HG03025 (cell line): ENCODE measurements around the gene PDCD10.

Source experiments
- ATAC-seq: cut with Tn5 transposase; IDR thresholded peaks from one replicate; pipeline ENCODE4 v1.9.1; 2021; ENCODE audit warnings: mild to moderate bottlenecking, moderate library complexity; ENCODE audit not compliant: unreplicated experiment, low FRiP score

Gene PDCD10

DNA sequence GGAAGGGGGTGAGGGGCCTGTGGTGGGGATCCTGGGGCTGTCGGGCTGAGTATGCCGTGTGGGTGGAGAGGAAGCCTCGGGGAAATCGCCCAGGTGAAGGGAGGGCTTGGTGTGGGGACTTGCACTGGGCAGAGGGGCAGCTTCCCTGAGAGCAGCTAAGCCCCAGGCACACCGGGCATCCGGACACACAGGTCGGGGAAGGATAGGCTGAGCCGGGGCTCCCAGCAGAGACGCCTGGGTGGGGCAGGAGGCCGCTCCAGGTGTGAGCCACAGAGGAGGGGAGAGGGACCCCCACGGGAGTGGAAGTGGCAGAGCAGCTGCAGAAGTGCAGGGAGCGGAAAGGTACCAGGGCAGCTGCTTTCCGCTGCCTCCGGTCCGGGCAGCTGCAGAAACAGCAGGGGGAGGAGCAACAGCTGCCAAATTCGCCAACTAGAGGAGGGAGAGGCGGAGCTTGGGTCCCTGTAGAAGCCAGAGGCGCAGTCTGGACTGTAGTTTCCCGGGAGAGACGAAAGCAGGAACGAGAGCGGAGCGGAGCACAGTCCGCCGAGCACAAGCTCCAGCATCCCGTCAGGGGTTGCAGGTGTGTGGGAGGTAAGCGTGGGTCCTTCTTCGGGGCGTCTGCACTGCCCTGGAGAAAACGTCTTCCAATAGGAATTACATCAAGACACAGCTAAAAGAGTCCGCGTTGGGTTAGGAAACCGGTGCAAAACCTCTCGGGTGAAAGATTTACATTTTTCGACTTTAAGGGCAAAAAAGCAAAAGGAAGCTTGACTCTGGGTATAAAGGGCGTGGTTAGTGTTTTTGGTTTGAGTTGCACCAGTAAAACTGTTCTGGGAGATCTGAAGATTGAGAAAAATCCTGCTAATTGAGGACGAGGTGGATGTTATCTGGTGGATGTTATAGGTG, 794 bp upstream of the PDCD10 start, which contains the start of gene SERPINI1:
TSS of gene SERPINI1 (plus strand) at position 489 of the 906 bp plus-strand sequence. CDS start 53,408 bp downstream, outside the sequence.
- peak; percentile 64 for ATAC-seq

DNA sequence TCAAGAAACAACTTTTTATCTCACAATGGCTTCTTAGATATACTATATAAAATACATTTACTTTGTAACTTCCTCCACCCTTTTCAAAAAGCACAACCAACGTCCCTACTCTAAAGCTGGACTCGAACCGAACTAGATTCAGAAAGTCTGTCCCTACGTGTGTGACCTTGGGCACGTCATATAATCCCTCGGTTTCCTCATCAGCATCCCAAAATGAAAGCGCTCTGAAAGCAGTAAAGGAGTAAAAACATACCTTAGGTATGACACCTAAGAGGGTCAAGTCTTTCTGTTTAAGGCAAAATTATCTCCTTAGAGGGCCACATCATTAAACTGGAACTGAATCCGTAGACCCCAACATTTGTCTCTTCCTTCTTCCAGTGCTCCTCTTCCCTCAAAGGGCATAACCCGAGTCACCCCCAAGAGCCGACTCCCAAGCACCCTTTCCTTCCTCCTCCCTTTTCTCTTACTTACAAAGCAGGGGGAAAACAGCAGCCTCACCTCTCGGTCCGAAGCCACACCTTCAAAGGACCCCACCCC, 663 bp downstream of the PDCD10 start:
- no peak for ATAC-seq

DNA sequence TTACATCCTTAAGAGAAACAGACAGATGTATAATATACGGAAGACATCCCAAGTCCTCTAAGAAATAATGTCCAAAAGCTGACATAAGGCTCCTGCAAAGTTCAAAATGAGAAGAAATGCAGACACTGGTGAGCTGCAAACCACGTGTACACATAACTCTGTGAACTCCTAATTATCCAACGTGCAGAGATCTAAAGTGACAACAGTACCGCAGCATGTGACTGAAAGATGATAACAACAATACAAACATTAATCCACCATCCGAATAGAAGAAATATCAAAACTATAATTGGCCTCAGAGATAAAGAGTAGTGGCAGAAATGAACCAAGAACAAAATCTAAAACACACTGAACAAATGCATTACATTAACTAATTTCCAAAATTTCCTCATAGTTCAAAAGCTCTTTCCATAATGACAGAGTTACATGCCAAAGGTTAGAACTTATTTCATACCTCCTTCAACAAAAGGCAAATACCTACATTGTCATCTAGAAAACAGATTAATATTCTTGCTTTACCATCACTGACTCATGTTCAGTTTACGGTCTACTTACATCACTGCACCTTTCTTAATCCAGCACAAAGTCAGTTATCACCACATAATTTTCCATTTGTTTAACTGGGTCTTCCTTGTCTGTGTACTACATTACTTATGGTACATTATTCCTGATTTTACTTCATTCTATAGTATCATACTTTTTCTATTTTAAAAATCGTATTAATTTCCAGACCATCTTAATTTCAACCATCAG, 2.2 kb downstream of the PDCD10 start:
- no peak for ATAC-seq

DNA sequence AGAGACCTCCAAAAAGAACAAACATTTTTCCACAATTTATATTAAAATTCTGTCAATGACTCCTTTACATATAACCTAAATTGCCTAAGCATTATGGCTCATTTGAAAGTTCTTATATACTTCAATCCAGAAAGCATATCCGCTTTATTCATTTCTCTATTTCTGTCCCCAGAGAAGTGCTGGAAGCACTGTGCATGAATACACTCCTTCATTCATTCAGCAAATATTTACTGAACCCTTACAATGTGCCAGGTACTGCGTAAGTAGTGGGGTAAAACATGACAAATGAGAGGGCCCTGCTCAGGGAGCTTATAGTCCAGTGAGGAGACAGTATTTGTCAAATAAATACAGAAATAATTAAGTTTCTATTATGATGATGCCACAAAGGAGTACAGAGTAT, 3.3 kb downstream of the PDCD10 start:
- ATAC-seq: no peak

DNA sequence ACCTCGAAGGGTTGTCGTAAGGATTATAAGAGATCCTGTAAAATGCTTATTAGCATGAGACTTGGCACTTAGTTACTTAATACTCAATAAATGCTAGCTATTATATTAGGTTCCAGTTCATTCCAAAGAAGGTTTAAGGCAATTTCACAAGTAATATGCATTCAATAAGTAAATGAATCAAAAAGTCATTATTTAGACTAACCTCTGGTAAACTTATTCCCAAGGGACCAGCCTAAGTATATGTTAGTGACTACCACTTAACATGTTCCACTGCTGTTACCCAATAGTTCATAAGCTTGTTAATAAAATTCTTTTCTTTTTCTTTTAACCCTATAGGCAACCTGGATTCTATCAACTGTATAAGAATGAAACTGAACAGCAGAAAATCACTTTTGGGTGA, 5.1 kb downstream of the PDCD10 start:
- no peak for ATAC-seq

DNA sequence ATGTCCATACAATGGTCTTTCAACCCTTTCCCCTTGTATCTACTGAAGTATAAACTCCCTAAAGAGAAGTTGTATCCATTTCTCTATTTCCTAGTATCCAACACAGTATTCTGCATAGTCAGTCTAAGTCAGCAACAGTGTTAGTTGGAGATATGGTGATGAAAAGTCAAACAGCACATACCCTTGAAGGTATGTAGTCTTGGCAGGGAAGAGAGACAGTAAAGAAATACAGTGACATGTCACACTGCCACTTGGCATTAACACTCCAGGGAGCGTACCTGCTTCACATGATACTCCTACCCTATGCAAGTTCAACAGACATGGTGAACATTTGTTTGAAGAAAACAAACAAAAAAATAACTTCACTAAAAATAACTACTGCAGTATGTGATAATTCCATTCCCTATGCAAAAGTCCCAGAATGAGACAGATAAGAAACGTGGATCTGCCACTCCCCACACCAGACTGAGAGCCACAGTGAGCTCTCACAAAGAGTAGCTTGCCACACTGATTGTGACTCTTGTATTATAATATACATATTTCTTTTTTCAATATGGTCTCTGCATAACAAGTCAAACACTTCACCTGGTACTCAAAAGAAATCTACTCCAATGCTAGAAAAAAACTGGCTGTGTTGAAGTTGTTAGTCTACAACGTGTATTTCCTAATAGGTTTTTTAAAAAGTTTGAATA, 5.9 kb downstream of the PDCD10 start:
- ATAC-seq: no peak

DNA sequence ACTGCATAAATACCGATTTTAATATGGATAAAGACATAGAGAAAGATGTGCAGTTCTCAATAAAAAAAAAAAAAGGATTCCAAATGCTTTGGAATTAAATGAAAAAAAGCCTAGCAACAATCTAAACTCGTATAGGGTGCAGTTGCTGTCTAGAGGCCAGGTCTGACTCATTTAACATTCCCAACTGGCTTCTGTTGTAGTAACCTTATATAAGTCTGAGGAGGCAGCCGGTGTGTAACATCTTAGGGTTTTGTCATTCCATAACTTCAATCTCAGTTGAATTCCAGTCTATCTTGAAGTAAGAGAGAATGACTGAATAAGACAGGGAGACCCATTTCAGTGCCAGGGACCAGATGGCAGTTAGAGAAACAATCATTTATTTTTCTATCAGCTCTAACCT, 6.5 kb downstream of the PDCD10 start:
- no peak for ATAC-seq

DNA sequence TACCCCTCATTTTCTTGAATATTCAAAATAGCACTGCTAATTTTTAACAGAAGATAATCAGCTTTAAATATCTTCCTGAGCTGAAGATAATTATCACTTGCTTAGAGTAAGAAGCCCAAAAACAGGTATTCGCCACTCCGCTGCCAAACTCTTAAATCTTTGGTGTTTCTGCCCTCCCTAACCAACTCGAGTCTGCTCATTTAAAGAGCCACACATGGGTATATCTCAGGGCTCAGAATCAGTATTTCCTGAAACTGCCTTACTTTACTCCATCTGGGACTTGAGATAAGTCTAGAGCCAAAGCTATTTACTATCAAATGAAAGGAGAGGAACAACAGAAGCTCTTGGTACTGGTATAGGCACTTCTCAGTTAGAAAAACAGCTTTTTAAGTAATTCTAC, 10.8 kb downstream of the PDCD10 start:
- no peak for ATAC-seq

DNA sequence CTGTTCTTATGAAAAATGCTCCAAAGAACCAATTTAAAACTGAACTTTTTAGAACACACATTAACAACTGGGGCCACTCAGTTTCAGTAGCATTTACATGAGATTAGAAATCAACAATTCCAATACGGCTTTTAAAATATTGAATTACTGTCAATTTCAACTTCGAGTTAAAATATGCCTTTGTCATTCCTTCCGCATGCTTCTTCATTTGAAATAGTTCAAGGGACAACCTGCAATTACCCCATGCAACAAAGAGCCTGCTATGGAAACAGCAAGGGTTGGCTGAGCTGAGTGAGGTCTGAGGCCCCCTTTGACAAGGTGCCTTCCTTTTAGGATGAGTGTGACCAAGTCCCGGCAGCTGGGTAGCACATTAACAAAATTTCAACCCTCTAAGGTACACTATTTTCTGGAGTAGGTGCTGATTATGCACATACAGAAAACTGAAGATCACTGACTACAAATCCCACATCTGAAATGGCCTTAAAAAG, 11.6 kb downstream of the PDCD10 start:
- no peak for ATAC-seq

DNA sequence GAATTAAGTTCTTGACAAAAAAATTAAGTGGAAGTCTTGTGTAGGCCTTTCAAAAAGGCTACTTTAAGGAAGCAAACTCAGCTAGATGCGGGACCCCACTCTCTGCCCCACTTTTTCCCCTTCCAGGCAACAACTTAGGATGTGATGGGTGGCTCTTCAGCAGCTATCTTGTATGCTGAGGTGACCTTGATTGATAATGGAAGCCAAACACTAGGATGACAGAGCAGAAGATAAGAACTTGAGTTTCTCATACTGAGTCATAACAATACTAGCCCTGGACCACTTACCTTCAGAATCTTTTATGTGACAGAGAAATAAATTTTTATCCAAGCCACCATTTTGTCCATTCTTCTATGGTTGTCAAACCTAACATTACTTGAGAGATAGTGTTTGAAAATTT, 16.1 kb downstream of the PDCD10 start:
- no peak for ATAC-seq

DNA sequence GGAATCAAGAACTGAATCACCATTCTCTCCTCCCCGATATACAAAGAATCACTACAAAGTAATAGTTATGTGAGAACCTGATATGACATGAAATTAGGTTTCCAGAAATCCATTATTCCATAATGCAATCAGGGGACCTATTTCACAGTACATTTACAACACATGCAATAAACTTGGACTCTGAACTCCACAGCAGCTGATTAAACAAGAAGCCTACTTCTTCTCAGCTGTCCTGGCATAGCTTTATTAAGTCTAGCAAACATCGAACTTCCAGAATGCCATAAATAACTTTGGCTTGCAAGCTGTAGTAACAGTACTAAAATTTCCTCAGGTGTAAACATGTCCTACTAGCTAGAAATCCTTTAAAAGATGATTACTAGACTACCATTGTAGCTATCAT, 17.8 kb downstream of the PDCD10 start:
- no peak for ATAC-seq

DNA sequence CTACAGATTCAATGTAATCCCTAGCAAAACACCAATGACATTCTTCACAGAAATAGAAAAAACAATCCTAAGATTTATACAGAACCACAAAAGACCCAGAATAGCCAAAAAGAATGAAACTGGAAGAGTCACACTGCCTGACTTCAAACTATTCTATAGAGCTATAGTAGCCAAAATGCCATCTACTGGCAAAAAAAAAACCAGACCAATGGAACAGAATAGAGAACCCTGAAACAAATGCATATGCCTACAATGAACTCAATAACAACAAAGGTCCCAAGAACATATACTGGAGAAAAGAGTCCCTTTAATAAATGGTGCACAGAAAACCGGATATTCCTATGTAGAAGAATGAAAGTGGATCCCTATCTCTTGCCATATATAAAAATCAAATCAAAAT, 19.8 kb downstream of the PDCD10 start:
- ATAC-seq: no peak

DNA sequence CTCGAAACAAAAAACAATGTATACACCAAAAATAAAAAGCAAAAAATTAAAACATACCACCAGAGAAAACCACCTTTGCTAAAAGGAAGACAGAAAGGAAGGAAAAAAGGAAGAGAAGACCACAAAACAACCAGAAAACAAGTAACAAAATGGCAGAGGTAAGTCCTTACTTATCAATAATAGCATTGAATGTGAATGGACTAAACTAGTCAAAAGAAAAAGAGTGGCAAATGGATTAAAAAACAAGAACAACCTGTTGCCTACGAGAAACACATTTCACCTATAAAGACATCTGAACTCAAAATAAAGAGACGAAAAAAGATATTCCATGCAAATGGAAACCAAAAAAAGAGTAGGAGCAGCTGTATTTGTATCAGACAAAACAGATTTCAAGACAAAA, 22.2 kb downstream of the PDCD10 start:
- no peak for ATAC-seq

DNA sequence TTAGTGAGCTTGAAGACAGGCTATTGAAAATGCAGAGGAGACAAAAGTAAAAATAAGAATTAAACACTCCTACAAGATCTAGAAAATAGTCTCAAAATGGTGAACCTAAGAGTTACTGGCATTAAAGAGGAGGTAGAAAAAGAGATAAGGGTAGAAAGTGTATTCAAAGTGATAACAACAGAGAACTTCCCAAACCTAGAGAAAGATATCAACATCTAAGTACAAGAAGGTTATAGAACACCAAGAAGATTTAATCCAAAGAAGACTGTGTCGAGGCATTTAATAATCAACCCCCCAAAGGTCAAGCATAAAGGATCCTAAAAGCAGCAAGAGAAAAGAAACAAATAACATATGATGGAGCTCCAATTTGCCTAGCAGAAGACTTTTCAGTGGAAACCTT, 23.3 kb downstream of the PDCD10 start:
- ATAC-seq: no peak

DNA sequence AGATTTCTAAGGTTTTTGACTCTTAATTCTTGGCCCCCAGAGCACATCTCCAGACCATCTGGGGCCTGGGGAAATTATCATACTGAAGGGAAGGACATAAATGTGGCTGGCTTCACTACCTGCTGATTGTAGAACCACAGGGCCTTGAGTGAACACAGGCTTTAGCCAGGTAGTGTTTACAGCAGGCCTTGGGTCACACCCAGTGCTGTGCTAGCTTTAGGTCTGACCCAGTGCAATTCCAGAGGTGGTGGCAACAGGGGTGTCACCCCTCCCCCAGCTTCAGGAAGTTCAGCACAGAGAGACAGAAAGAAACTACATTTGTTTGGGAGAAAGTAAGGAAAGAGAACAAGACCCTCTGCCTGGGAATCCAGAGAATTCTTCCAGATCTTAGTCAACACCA, 24.1 kb downstream of the PDCD10 start:
- ATAC-seq: no peak

DNA sequence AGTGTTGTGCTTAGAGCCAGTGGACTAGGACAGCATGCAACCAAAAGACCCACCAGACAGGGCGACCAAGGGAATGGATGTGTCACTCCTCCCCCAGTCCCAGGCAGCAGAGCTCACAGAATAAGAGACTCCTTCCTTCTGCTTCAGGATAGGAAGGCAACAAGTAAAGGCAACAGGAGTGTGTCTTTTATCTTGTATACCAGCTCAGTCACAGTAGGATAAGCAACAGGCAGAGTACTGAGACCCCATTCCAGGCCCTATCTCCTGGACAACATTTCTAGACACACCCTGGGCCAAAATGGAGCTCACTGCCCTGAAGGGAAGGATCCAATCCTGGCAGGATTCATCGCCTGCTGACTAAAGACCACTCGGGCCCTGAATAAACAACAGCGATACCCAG, 25.0 kb downstream of the PDCD10 start:
- no peak for ATAC-seq

DNA sequence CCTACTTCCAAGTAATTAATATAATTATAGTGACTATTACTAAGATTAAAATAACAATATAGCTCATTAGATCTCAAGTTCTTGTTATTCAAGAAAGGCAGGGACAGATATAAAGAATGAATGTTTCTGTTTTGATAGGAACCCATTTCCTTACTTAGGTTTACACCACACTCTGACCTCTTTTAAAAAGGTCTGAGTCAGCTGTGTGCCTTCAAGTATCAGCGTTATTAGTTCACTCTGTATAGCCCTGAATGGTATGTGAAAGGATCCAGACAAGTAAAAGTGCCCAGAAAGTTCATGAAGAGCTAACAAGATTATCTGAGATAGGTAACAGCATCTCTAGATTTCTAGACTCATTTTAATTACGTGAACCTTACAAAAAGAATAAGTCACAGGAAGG, 28.9 kb downstream of the PDCD10 start:
- ATAC-seq: no peak

DNA sequence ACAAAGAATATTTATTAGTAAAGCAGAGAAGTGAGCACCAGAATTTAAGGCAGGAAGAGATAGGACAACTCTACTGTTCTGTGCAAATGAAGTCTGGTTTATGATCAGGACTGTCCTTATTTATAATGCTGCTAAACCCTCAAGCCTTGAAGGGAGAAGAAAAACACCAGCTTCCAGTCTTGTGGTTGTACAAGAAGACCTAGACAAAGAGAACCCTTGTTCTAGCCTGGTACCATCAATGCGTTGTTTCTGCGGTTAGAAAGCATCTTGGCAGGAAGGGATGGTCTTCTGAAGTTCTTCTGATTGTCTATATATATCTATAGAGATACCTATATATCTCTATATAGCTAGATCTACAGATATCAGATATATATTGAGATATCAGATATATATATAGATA, 33.8 kb downstream of the PDCD10 start:
- ATAC-seq: no peak

DNA sequence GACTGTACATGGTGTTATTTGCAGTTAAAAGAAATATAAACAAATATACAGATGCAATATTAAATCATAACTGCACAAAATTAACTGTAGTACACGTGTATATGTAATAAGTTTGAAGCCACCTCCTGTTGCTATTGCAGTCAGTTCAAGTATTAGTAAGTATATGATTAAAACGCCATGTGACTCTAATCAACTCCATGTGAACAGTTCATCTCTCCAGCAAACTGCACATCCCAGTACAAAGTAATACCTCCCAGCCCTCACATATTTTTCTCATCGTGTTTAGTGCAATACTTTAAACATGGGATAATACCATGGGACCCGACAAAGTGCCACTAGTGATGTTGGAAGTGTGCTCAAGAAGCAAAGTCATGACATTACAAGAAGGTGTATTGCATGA, 34.6 kb downstream of the PDCD10 start:
- ATAC-seq: no peak

DNA sequence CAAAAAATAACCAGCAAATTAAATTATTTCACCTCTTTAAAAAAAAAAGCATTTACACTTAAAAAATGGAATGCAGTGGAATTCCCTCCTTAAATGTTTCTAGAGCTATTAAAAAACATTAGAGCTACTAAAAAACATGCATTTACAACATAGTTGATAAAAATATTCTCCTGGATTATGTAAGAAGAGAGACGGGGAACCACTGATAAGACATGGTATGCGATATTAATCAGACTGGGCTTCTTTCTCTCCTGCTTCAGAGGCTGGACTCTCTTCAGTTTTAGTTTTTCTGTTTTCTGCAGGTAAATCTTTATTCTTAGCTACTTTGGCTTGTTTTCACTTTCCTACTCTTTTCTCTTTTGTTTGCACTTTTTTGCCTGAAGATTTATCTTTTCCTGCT, 40.6 kb downstream of the PDCD10 start:
- no peak for ATAC-seq

DNA sequence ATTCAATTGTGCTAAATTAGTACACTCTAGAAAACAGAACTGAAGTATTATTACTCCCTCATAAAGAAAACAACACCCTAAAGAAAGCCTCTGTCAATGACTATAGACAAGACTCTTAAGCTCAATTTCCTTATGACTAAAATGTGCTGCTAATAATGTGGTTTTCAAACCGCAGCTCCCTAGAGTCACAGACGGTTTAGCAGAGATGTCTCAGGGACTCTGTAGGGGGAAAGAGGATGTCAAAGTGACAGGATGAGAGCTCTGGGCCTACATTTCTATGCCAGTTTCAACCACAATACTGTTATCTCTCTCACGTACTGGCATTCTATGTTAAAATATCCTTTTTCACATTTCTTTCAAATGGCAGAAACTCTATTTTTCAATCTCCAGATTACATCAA, 43.3 kb downstream of the PDCD10 start:
- peak; percentile 100 for ATAC-seq
